ENCODE results near the gene GCA.

DNA sequence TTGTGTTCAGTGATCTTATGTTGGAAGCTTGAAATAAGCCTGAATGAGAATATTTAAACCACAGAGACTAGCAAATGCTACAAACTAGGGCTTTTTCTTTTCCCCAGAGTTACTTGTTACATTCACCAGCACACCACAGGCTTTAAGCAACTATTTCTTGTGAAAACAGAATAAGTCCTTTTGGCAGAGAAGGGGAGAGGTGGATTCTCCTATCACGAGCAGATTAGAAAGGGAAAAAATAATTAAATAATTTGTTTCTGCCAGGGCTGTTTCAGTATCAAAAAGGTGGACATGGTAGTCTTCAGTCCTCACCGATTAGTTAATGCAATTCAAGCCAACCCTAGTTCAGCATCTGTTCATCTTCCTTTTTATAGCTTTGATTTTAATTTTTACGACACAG lies 38.0 kb upstream of the GCA start:
- TF ChIP-seq, protein P1, sequence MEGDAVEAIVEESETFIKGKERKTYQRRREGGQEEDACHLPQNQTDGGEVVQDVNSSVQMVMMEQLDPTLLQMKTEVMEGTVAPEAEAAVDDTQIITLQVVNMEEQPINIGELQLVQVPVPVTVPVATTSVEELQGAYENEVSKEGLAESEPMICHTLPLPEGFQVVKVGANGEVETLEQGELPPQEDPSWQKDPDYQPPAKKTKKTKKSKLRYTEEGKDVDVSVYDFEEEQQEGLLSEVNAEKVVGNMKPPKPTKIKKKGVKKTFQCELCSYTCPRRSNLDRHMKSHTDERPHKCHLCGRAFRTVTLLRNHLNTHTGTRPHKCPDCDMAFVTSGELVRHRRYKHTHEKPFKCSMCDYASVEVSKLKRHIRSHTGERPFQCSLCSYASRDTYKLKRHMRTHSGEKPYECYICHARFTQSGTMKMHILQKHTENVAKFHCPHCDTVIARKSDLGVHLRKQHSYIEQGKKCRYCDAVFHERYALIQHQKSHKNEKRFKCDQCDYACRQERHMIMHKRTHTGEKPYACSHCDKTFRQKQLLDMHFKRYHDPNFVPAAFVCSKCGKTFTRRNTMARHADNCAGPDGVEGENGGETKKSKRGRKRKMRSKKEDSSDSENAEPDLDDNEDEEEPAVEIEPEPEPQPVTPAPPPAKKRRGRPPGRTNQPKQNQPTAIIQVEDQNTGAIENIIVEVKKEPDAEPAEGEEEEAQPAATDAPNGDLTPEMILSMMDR (IDR thresholded peaks at IDR 0.05), result no peak
- no peak for TF ChIP-seq ZFX (IDR thresholded peaks at IDR 0.05; ENCODE audit: borderline replicate concordance)
